Ishikawa (cell line): ENCODE measurements around the gene COL11A1.

ENCODE experiments used
- EGR1 ChIP-seq: IDR thresholded peaks from 2 replicates; pipeline ENCODE4 v1.6.1; 2012
- RAD21 ChIP-seq: IDR thresholded peaks from 2 replicates; pipeline ENCODE4 v1.6.1; 2012; ENCODE audit warnings: low read depth
- ZBTB7A ChIP-seq: IDR thresholded peaks from 2 replicates; pipeline ENCODE4 v1.6.1; 2012; ENCODE audit warnings: low read depth
- TF ChIP-seq, protein P1 (sequence below): IDR thresholded peaks from 2 replicates; pipeline ENCODE4 v1.6.1; 2012

DNA sequence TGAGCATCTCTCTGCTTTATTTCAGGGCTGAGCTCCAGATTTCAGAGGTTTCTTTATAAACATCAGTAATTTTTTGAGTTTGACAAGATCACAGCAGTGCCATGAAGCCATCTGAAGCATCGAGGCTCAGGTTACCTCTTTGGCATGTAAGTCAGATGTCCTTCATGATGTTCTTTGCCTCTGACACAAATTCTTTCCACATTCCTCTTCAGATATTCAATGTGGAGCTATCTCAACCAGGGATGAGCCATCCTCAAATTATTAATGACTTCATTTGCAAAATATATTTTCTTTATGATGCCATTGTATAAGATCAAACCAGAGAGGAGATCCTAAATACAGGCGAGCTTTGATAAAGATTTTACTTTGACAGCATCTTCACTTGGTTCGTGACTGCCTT is 256.7 kb downstream of the COL11A1 start:
- TF ChIP-seq, protein P1, sequence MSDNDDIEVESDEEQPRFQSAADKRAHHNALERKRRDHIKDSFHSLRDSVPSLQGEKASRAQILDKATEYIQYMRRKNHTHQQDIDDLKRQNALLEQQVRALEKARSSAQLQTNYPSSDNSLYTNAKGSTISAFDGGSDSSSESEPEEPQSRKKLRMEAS, result no peak
- TF ChIP-seq RAD21 (no peak), EGR1 (no peak), ZBTB7A (no peak)
